ENCODE data around the gene SNX18. TPM values are rescaled to one million over a fixed set of nuclear protein-coding genes. Genes with fewer than 3 reads are reported as not detected.

SNX18 gene
- total and polyA plus RNA-seq, 2 of the 8 experiments (the other 6 are each of a cell fraction or from before 2014, with no cell fraction given), result 5.8 to 17.7 TPM

DNA sequence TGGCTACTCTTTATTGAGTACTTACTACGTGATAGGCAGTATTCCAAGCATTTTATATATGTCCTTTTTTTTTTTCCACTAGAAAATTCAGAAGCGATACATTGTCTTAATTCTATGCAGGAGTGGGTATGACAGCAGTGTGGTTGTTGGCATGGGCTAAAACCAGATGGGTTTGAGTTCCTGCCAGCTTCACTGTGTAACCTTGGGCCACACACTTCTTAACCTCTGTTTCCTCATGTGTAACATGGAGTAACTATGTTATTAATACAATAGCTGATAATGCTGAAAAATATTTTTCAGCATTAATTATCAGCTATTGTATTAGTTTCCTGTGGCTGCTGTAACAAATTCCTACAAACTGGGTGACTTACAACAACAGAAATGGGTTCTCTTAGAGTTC lies 12.0 kb downstream of the SNX18 start:
- no peak for FAIRE-seq

More for the DNA sequence above, 12.0 kb downstream of the SNX18 start:
- Histone ChIP-seq H2BK12ac (ENCODE audit: low read depth, low read length) (no peak overlapping the region), H3K4me1 (replicated peaks in 1 of 4; ENCODE audit: control insufficient read depth in 3 of 4, insufficient read depth in 4 of 4, low read length in 3 of 4) (peaks cover 1 to 8% (median 4%) of the 10 kb centered on the region in 4 experiments; a peak in 6 of 7 replicates), H3K9me3 (ENCODE audit: insufficient read depth in 2 of 2, low read depth in 1 of 2, low read length in 1 of 2) (no peaks in the 10 kb centered on the region), H3K27ac (ENCODE audit: low read depth, low read length) (no peak overlapping the region), H3K4ac (replicated peaks; ENCODE audit: insufficient read length, low read depth, low read length) (no peak overlapping the region), H4K91ac (replicated peaks; ENCODE audit: insufficient read length, low read length) (no peak overlapping the region), H3K9ac (replicated peaks in 1 of 4; ENCODE audit: extremely low read depth in 1 of 4, low read depth in 3 of 4, low read length in 3 of 4) (no peak overlapping the region), H2BK120ac (replicated peaks; ENCODE audit: low read depth, low read length) (no peak overlapping the region), H2AK5ac (ENCODE audit: low read depth, low read length) (no peak overlapping the region), H3K23me2 (ENCODE audit: low read depth, low read length) (no peaks in the 10 kb centered on the region), H3K79me1 (ENCODE audit: low read depth, low read length) (peaks cover 10% of the 10 kb centered on the region; the same call in 1 of the 2 replicates), H2BK5ac (ENCODE audit: low read depth, low read length) (no peak overlapping the region), H3K27me3 (replicated peaks in 1 of 4; ENCODE audit: control insufficient read depth in 3 of 4, extremely low read depth in 1 of 4, insufficient read depth in 3 of 4, low read length in 3 of 4) (no peaks in the 10 kb centered on the region), H2AFZ (ENCODE audit: low read length) (no peak overlapping the region), H3K18ac (ENCODE audit: extremely low read depth, low read length) (no peak overlapping the region), H3K4me2 (ENCODE audit: insufficient read depth in 1 of 2, low read depth in 2 of 2, low read length in 2 of 2) (no peak overlapping the region), H2BK15ac (ENCODE audit: low read length) (no peak overlapping the region), H4K20me1 (replicated peaks in 1 of 2; ENCODE audit: control insufficient read depth in 1 of 2, insufficient read depth in 2 of 2, low read length in 2 of 2) (no peaks in the 10 kb centered on the region), H3K14ac (ENCODE audit: insufficient read length) (no peak overlapping the region), H3K36me3 (ENCODE audit: control insufficient read depth in 2 of 4, insufficient read depth in 4 of 4, low read length in 3 of 4) (no peaks in the 10 kb centered on the region), H3K4me3 (ENCODE audit: extremely low read depth in 1 of 4, insufficient read depth in 2 of 4, low read depth in 3 of 4, low read length in 4 of 4) (no peak overlapping the region), H4K5ac (ENCODE audit: insufficient read length, low read depth, low read length) (no peak overlapping the region), H3K79me2 (ENCODE audit: control insufficient read depth in 1 of 2, insufficient read depth in 2 of 2, low read length in 2 of 2) (peaks cover 0 to 65% of the 10 kb centered on the region in 2 experiments; a peak in 2 of 4 replicates), H4K8ac (ENCODE audit: extremely low read depth, insufficient read depth, low read length) (no peak overlapping the region), H2BK20ac (ENCODE audit: low read length) (no peak overlapping the region), H3K56ac (replicated peaks; ENCODE audit: insufficient read length, low read depth, low read length) (no peak overlapping the region), H3K23ac (ENCODE audit: insufficient read length) (no peak overlapping the region)
- ChIA-PET CTCF (ENCODE audit: partially characterized antibody) (interaction anchor here (1.2 kb wide), 1 partner anchor 415 kb away, joined by 3 read pairs; no protein-coding TSS in a partner anchor), POLR2A (ENCODE audit: partially characterized antibody) (no interaction called here)
- DNase-seq (ENCODE audit: low read depth in 1 of 2, low spot score in 2 of 2), result no peak
- WGBS, 2 experiments (ENCODE audit: extremely low coverage in 1 of 2, insufficient coverage in 1 of 2, insufficient read length in 1 of 2, insufficient replicate concordance in 2 of 2, low coverage in 1 of 2, low lambda C conversion rate in 2 of 2, missing lambda C conversion rate in 1 of 2), result 89% methylated on average over 2 of the region's 2 CpGs; no CpG with 5 or more reads in 1 of the 2 experiments
- TF ChIP-seq, protein P1, sequence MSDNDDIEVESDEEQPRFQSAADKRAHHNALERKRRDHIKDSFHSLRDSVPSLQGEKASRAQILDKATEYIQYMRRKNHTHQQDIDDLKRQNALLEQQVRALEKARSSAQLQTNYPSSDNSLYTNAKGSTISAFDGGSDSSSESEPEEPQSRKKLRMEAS (IDR thresholded peaks at IDR 0.05), result no peak
- TF ChIP-seq EGR1 (IDR thresholded peaks at IDR 0.05; ENCODE audit: borderline replicate concordance, low read depth, low read length) (no peak), MAFK (IDR thresholded peaks at IDR 0.05; ENCODE audit: low read depth, low read length) (no peak), CREB1 (IDR thresholded peaks at IDR 0.05) (no peak), KDM4A (IDR thresholded peaks at IDR 0.05; ENCODE audit: low read depth, low read length, severe bottlenecking) (no peak), SIN3A (conservative IDR thresholded peaks at IDR 0.05 in 1 of 2, IDR thresholded peaks at IDR 0.05 in 1 of 2; ENCODE audit: low read depth in 1 of 2, low read length in 2 of 2) (no peak)

Data from H1 (cell line).